Activated T-helper 1 cell treated with anti-CD3 and anti-CD28 coated beads, Interleukin-2, amount 50 U/mL, for 16 hours (primary cell): ENCODE measurements around the gene MGAT5B.

Experiments
- DNase-seq, 2 donors: peaks; one replicate each; pipeline ENCODE4 v3.0.0-alpha.2; 2020; ENCODE audit warnings: low read depth in 1 of 2, low spot score in 1 of 2

The MGAT5B gene

GRCh38 chr17:76998839-76999238, 130.6 kb downstream of the MGAT5B start:
- DNase-seq, result no peak
